Dermis microvascular lymphatic vessel endothelial cell (primary cell): Measurements from ENCODE around the gene CDC6. TPM values are rescaled to one million over a fixed set of nuclear protein-coding genes. Genes with fewer than 3 reads are reported as not detected.

Experiments
- DNase-seq, 2 donors: peaks; one replicate each; pipeline versions ENCODE4 v3.0.0 to v3.0.0-alpha.2; 2010; ENCODE audit warnings: low read depth in 2 of 2
- total RNA-seq: library from RNA; depleted of rRNA; stranded (reverse); fragments of >200 nt; gene quantifications from 2 replicates; pipeline ENCODE4 v1.2.1, GENCODE V29; 2014

Gene CDC6
- total RNA-seq, 1 donor from 2014 or later, result 15.3 TPM

GRCh38 chr17:40351359-40352236 is 63.9 kb downstream of the CDC6 start:
- no peak for DNase-seq

- no peak for DNase-seq
These were observed 64.6 kb downstream of the CDC6 start for GRCh38 chr17:40352237-40352778.

GRCh38 chr17:40352779-40353394 is 65.2 kb downstream of the CDC6 start:
- DNase-seq, result no peak

Other genes with a start within 250 kb of the CDC6 start
- 32.5 and 49.8 TPM in 2 replicates for gene MED24, start 233.5 kb upstream of the CDC6 start, total RNA-seq
- 11.9 and 19.7 TPM in 2 replicates for gene THRA, start 224.9 kb upstream of the CDC6 start, total RNA-seq
- gene NR1D1, start 187.3 kb upstream of the CDC6 start, total RNA-seq, result 0.77 and 2.4 TPM in 2 replicates
- 29.0 and 32.0 TPM in 2 replicates for gene MSL1, start 165.9 kb upstream of the CDC6 start, total RNA-seq
- 19.4 and 20.7 TPM in 2 replicates for gene CASC3, start 147.3 kb upstream of the CDC6 start, total RNA-seq
- gene RAPGEFL1, start 110.4 kb upstream of the CDC6 start, total RNA-seq, result 0.39 and 0.89 TPM in 2 replicates
- gene WIPF2, start 68.6 kb upstream of the CDC6 start, total RNA-seq, result 4.7 and 7.5 TPM in 2 replicates
- gene RARA, start 21.3 kb downstream of the CDC6 start, total RNA-seq, result 5.1 and 10.9 TPM in 2 replicates
- 1.8 and 3.7 TPM in 2 replicates for gene GJD3, start 76.9 kb downstream of the CDC6 start, total RNA-seq
- gene TOP2A, start 130.0 kb downstream of the CDC6 start, total RNA-seq, result 27.7 and 65.5 TPM in 2 replicates
- 189 and 415 TPM in 2 replicates for gene IGFBP4, start 155.6 kb downstream of the CDC6 start, total RNA-seq
- gene TNS4, start 213.7 kb downstream of the CDC6 start, total RNA-seq, result not detected in 2 replicates